HG03520 (cell line): ENCODE results near the gene RABGEF1.
"Not testable (repeated sequence)": the region's sequence is repeated elsewhere in the genome, so short reads cannot be mapped to it uniquely, and the experiment has no call there.

Experiments
- ATAC-seq: cut with Tn5 transposase; IDR thresholded peaks from one replicate; pipeline ENCODE4 v1.9.1; 2021; ENCODE audit warnings: mild to moderate bottlenecking, moderate library complexity; ENCODE audit not compliant: unreplicated experiment

Gene RABGEF1

GRCh38 chr7:66763633-66764355 lies 23.3 kb downstream of the RABGEF1 start:
- not testable (repeated sequence) for ATAC-seq

DNA sequence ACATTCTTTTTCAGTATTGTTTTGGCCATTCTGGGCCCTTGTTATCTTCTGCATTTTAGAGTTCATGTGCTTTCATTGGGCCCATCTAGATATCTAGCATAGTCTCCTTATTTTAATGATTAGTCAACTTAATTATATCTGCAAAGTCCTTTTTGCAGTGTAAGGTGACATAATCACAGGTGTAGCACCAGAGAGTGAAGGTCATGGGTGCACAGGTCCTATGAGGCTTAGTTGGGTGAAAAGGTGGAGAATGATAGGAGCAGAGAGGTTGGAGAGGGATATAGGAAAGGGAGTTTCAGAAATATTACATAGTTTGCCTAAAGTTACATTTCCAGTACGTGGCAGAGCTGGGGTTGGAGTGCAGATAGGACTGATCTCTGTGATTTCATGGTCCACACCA lies 24.4 kb downstream of the RABGEF1 start:
- ATAC-seq = not testable (repeated sequence)

DNA sequence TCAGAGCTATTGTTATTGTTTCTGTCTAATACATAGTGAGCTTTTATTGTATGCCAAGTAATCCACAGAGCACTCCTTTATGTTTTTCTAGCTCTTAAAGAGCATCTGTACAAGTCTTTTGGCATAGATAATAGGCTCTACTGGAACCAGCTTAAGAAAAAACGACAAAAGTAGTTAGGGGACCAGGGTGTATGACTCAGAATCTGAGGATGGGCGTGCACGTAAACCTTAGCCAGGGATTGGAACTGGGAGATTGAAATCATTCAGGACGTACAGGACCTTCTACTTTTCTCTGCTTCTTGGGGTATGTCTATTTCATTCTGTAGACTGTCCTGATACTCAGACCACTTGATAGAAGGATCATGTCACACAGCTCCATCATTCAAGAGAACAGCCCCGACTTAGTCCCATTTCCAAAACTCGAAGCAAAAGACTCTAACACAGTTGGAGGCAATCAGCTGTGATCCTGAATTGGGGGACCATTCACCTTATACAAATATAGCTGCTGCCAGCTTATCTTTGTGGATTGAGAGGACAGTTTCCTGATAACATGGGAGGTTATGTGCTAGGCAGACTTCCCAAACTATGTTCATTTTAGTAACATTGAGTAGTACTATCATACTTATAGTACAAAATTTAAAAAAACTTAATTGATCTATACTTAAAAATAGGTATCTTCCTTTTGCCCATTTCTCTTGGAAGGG lies 24.9 kb downstream of the RABGEF1 start:
- not testable (repeated sequence) for ATAC-seq

GRCh38 chr7:66766041-66766440 lies 25.5 kb downstream of the RABGEF1 start:
- no peak for ATAC-seq

GRCh38 chr7:66767486-66767885 lies 27.0 kb downstream of the RABGEF1 start:
- ATAC-seq = not testable (repeated sequence)

DNA sequence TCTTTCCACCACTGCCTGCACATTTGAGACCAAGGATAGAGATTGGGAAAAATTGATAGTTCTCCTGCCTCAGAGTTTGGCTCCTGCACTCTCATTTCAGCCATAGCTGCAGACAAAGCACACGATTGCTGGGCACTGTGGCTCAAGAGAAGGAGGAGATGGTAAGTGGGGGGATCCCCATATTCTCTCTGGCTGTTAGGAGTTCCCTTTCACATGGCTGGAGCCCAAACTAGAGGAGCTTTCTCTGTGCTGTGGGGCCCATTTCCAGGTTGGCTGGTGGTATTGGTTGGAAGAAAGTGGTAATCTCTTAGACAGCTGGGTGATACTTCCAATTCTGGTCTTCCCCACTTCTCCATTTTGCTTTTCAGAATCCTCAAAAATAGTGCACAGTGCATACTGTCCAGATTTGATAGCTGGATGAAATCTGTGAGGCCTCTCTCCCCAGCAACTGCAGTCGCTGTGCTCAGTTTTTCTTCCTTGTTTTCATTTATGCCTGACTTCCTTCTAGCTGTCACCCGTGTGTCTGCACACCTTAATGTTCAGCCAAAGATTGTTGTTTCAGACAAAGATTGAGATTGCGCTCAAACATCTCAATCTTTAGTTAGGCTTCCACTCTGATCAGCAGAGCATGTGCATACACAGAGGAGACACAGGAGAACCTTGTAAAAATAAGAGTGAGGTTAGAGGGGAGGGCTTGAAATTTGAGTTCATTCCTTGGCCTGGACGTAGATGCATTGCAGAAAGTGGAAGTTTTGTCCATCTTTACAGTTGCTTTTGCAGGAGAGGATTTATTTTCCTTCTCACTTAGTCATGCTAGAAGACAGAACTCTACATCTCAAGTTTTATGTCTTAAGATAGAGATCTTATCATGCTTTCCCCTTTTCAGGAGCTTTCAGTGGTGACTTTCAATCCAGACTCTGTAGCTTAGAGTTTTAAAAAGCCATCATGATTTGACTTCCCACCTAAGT lies 28.6 kb downstream of the RABGEF1 start:
- ATAC-seq = no peak

- ATAC-seq = no peak
These were observed 29.4 kb downstream of the RABGEF1 start for GRCh38 chr7:66769833-66770512.

- no peak for ATAC-seq
These were observed 31.3 kb downstream of the RABGEF1 start for GRCh38 chr7:66771795-66772194.

DNA sequence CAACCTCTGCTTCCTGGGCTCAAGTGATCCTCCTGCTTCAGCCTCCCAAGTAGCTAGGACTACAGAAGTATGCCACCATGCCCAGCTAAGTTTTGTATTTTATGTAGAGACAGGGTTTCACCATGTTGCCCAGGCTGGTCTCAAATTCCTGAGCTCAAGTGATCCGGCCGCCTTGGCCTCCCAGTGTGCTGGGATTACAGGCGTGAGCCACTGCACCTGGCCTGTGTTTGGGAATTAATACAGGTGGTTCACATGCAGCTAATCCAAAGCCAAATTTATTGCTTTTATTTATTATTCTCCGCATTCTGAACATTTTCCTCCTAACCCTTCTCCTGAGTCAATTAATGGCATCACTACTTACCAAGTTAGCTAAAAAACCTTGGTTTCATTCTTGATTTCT lies 33.2 kb downstream of the RABGEF1 start:
- ATAC-seq = not testable (repeated sequence)

DNA sequence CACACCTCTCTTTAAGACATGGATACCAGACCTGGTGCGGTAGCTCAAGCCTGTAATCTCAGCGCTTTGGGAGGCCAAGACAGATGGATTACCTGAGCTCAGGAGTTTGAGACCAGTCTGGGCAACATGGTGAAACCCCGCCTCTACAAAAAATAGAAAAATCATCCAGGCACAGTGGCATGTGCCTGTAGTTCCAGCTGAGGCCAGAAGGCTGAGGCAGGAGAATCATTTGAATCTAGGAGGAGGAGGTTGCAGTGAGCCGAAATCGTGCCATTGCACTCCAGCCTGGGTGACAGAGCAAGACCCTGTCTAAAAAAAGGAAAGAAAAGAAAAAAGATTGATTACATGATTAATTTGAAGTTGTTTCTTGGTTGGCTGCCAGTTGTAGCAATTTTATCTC lies 35.9 kb downstream of the RABGEF1 start:
- not testable (repeated sequence) for ATAC-seq

DNA sequence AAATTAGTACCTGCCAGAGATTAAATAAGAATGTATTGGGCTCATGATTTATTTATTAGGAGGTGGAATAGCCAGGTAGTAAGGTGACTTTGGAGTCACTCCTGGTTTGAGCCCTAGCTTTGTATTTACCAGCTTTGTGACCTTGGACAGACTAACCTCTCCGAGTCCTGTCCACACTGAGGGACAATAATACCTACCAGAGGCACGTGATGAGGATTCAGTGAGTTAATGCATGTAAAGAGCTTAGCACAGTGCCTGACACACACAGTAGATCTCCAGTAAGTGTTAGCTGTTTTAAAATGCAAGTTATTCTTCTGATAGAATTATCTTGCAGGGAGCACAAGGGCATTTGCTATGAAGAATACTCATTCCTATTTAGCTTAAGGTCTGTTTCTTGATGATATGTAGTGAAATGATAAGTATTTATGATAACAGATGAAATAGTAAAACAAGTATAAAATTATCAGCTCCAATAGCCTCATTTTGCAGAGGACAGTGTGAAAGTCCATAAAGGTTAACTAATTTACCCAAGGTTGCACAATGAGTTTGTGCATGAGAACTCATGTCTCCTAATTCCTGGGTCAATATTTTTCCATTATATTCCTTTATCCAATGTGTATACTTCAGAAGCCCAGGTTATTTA lies 36.4 kb downstream of the RABGEF1 start:
- no peak for ATAC-seq

GRCh38 chr7:66778201-66778600 lies 37.7 kb downstream of the RABGEF1 start:
- no peak for ATAC-seq

DNA sequence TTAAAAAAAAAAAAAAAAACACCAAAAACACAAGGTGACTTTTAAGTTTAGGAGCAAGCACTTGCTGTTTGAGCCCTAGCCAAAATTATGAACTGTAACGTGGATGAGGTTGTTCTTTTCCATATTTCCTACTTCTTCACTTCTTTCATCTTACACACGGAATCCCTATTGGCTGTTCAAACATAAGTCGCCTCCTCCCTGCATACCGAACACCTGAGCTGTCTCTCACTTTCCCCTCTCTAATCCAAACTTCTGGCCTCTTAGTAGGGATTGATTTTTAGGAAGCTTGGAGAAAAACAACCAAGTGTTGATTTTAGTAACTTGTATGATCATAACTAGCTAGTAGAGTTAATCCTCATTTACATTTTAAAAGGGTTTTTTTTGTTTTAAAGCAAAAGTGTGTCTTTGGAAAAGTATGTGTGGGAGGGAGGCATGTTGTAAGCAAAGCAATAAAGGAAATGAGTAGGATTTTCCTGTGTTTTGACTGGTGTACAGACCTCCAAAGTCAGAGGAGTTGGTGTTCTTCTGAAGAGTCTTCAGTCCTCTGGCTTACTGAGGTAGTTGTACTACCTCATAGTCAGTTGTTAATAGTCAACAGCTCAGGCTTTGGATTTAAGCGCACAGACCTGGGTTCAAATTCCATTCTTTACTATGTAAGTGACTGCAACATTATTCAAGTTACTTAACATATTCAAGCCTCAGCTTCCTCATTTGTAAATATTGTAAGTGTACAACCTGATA lies 39.3 kb downstream of the RABGEF1 start:
- no peak for ATAC-seq

- no peak for ATAC-seq
These were observed 41.0 kb downstream of the RABGEF1 start for GRCh38 chr7:66781408-66782090.

DNA sequence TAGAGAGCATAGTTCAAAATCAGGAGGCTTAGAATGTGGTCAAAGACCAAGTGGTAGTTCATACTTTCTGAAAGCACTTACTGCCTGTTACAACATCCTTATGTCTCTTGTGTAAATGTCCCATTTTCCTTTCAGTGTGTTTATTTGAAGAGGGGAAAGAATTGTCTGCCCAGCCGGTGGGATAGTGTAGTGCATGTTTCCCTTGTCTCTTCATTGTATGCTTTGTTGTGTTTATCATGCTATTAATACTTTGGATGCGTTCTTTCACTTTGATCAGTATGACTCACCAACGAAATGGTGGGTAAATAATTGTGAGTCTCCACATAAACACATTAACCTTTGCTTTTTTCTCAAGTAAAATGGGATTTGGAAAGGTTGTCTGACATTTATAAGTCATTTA lies 42.3 kb downstream of the RABGEF1 start:
- not testable (repeated sequence) for ATAC-seq

GRCh38 chr7:66783887-66784595 lies 43.5 kb downstream of the RABGEF1 start:
- not testable (repeated sequence) for ATAC-seq

- ATAC-seq = no peak
These were observed 49.7 kb downstream of the RABGEF1 start for GRCh38 chr7:66790196-66790595.

- no peak for ATAC-seq
These were observed 50.2 kb downstream of the RABGEF1 start for GRCh38 chr7:66790725-66791124.
